HUES48 (cell line): ENCODE measurements around the gene PLA2G4F.

Source experiments
- H3K27ac ChIP-seq: one replicate; pipeline ENCODE4 v1.7.0; 2013; ENCODE audit warnings: low read depth, low read length, inconsistent platforms
- H3K27me3 ChIP-seq: 2 replicates; pipeline ENCODE4 v1.6.1; 2013; ENCODE audit warnings: mild to moderate bottlenecking, low read length; ENCODE audit not compliant: control insufficient read depth, insufficient read depth
- H3K36me3 ChIP-seq: 2 replicates; pipeline ENCODE4 v1.6.1; 2013; ENCODE audit warnings: low read length; ENCODE audit not compliant: control insufficient read depth, insufficient read depth
- H3K4me1 ChIP-seq: 2 replicates; pipeline ENCODE4 v1.6.1; 2013; ENCODE audit warnings: mild to moderate bottlenecking, low read length; ENCODE audit not compliant: control insufficient read depth, insufficient read depth
- H3K4me3 ChIP-seq: 2 replicates; pipeline ENCODE4 v1.5.1; 2013; ENCODE audit warnings: mild to moderate bottlenecking, low read depth, low read length
- H3K9ac ChIP-seq: 2 replicates; pipeline ENCODE4 v1.6.1; 2013; ENCODE audit warnings: mild to moderate bottlenecking, low read depth, low read length, moderate library complexity
- H3K9me3 ChIP-seq: 2 replicates; pipeline ENCODE4 v1.6.1; 2013; ENCODE audit warnings: low read length; ENCODE audit not compliant: control insufficient read depth, insufficient read depth

The PLA2G4F gene

GRCh38 chr15:42146551-42147430, 9.6 kb downstream of the PLA2G4F start:
- Histone ChIP-seq H3K9ac (no peak overlapping the region), H3K9me3 (no peaks in the 10 kb centered on the region), H3K4me1 (no peaks in the 10 kb centered on the region), H3K27me3 (no peaks in the 10 kb centered on the region), H3K27ac (no peak overlapping the region), H3K36me3 (no peaks in the 10 kb centered on the region), H3K4me3 (no peak overlapping the region)

GRCh38 chr15:42145546-42146455, 10.6 kb downstream of the PLA2G4F start:
- no peaks in the 10 kb centered on the region for H3K4me1 ChIP-seq
- H3K36me3 ChIP-seq, result no peaks in the 10 kb centered on the region
- H3K9ac ChIP-seq, result no peak overlapping the region
- no peak overlapping the region for H3K27ac ChIP-seq
- no peak overlapping the region for H3K4me3 ChIP-seq
- no peaks in the 10 kb centered on the region for H3K9me3 ChIP-seq
- H3K27me3 ChIP-seq, result no peaks in the 10 kb centered on the region

- H3K9me3 ChIP-seq, result no peaks in the 10 kb centered on the region
- H3K27me3 ChIP-seq, result no peaks in the 10 kb centered on the region
- no peaks in the 10 kb centered on the region for H3K36me3 ChIP-seq
- H3K4me1 ChIP-seq, result no peaks in the 10 kb centered on the region
- H3K27ac ChIP-seq, result no peak overlapping the region
- no peak overlapping the region for H3K4me3 ChIP-seq
- H3K9ac ChIP-seq, result no peak overlapping the region
These were observed 11.5 kb downstream of the PLA2G4F start for GRCh38 chr15:42144841-42145375.

- Histone ChIP-seq H3K9me3 (no peaks in the 10 kb centered on the region), H3K4me3 (no peak overlapping the region), H3K36me3 (no peaks in the 10 kb centered on the region), H3K27ac (no peak overlapping the region), H3K4me1 (no peaks in the 10 kb centered on the region), H3K27me3 (no peaks in the 10 kb centered on the region), H3K9ac (no peak overlapping the region)
These were observed 12.4 kb downstream of the PLA2G4F start for GRCh38 chr15:42143866-42144625.

GRCh38 chr15:42143356-42143755, 13.1 kb downstream of the PLA2G4F start:
- Histone ChIP-seq H3K36me3 (no peaks in the 10 kb centered on the region), H3K27me3 (no peaks in the 10 kb centered on the region), H3K9ac (no peak overlapping the region), H3K27ac (no peak overlapping the region), H3K9me3 (no peaks in the 10 kb centered on the region; the same call in 1 of the 2 replicates), H3K4me1 (no peaks in the 10 kb centered on the region), H3K4me3 (no peak overlapping the region)

GRCh38 chr15:42141795-42142667, 14.4 kb downstream of the PLA2G4F start:
- Histone ChIP-seq H3K4me3 (no peak overlapping the region), H3K27me3 (no peaks in the 10 kb centered on the region)

GRCh38 chr15:42141246-42141645, 15.2 kb downstream of the PLA2G4F start:
- H3K9me3 ChIP-seq, result no peaks in the 10 kb centered on the region; the same call in 1 of the 2 replicates
- no peaks in the 10 kb centered on the region for H3K27me3 ChIP-seq
- no peak overlapping the region for H3K4me3 ChIP-seq
- H3K4me1 ChIP-seq, result no peaks in the 10 kb centered on the region
- H3K27ac ChIP-seq, result no peak overlapping the region
- no peaks in the 10 kb centered on the region for H3K36me3 ChIP-seq
- no peak overlapping the region for H3K9ac ChIP-seq

More at GRCh38 chr15:42141795-42142667, 14.4 kb downstream of the PLA2G4F start:
- no peaks in the 10 kb centered on the region for H3K36me3 ChIP-seq
- H3K27ac ChIP-seq, result no peak overlapping the region
- H3K9ac ChIP-seq, result no peak overlapping the region
- H3K9me3 ChIP-seq, result no peaks in the 10 kb centered on the region; the same call in 1 of the 2 replicates
- H3K4me1 ChIP-seq, result no peaks in the 10 kb centered on the region

GRCh38 chr15:42140383-42141070, 15.9 kb downstream of the PLA2G4F start:
- no peak overlapping the region for H3K9ac ChIP-seq
- no peaks in the 10 kb centered on the region for H3K36me3 ChIP-seq
- H3K27me3 ChIP-seq, result no peaks in the 10 kb centered on the region
- H3K9me3 ChIP-seq, result no peaks in the 10 kb centered on the region; the same call in 1 of the 2 replicates
- H3K27ac ChIP-seq, result no peak overlapping the region
- H3K4me1 ChIP-seq, result no peaks in the 10 kb centered on the region
- no peak overlapping the region for H3K4me3 ChIP-seq

GRCh38 chr15:42139596-42139995, 16.8 kb downstream of the PLA2G4F start:
- Histone ChIP-seq H3K27ac (no peak overlapping the region), H3K9me3 (no peaks in the 10 kb centered on the region; the same call in 1 of the 2 replicates), H3K9ac (no peak overlapping the region), H3K36me3 (no peaks in the 10 kb centered on the region), H3K27me3 (no peaks in the 10 kb centered on the region), H3K4me3 (no peak overlapping the region), H3K4me1 (no peaks in the 10 kb centered on the region)
